Measurements from ENCODE around the gene TRIM66. TPM values are rescaled to one million over a fixed set of nuclear protein-coding genes. Genes with fewer than 3 reads are reported as not detected.

The TRIM66 gene
- total RNA-seq, 1 donor from 2014 or later, result 3.0 TPM

DNA sequence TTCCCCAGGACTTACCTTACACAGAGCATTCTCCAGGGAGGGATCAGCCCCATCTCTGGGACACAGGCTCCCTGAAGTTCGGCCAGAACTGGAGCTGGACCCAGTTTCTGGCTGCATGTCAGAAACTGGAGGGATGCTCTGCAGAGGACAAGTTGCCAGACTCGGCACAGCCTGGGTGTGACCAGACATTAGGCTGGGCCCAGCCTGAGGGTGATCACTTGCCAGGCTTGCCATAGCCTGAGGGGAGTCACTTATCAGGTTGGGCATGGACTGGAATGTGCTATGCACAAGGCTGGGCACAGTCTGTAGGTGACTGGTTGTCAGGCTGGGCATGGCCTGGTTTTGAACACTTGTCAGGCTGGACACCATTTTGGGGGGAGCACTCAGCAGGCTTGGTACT, 57.8 kb downstream of the TRIM66 start:
- intact Hi-C loops (cut with DNase I), result no loop called here
- no peak for DNase-seq (ENCODE audit: low spot score)

DNA sequence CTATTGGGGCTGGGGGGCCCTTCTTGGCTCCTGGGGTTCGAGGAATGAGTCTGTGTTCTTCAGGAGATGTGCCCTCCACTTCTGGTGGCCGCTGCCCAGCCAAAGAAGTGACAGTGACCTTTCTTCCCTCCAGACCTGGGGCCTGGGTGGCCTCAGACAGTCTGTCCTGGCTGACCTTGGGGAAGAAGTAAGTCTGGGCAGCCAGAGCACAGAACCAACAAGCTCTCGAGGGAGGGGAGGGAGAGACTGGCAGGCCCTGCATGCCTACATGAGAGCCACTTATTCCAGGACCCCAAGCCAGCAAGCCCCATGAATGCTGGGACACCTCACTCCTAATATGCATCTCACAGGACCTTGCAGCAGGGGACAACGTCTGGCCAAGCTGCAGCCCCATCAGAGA, 61.3 kb downstream of the TRIM66 start:
- intact Hi-C loops (cut with DNase I), result no loop called here
- no peak for DNase-seq (ENCODE audit: low spot score)

DNA sequence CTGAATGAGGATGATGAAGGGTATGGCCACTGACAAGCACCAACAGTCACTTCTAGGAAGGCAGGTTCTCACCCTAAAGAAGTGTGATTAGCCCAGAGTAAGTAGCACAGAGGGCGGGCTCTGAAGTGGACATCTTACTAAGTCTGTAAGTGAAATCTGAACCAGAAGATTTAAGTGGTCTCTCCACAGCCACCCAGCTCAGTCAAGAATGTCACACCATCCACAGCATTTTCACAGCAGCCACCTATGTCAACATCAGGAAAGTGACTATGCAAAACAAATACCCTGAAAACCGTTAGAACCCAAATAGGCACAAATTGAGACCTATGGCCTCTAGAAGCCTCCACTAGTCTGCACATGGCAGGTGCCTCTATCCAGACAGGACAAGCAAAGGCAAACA, 65.4 kb downstream of the TRIM66 start:
- no peak for DNase-seq (ENCODE audit: low spot score)
- intact Hi-C loops (cut with DNase I), result no loop called here

DNA sequence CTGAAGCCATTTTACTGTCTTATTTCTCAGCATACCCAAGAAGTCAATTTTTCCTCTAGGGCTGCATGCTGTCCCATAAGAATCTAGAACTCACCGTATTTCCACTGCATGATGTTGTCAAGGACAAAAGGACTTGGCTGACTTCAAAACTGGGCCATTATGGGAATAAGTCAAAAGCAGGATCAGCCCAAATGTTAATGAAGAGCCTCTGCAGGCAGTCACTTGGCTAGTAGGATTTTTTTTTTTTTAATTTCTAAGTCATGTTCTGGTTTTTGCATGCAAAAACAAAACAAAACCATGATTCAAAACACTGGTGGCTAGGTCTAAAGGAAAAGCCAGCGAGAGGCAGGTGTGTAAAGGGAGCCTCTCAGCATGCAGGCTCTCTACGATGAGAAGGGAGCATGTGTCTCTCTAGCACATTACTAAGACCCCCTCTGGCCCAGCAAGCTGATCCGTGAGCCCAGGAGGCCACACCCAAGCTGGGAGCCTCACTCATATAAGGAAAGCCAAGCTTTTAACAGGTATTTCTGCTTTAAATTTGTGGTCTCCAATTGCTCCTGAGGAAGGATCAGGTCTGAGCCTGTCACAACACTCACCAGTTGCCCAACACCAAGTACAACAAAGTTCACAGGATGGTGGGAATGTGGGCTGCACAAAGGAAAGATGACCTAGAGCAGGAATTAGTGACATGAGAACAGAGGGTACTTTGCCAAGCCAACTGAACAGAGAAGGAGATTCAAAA, 67.0 kb downstream of the TRIM66 start:
- DNase-seq (ENCODE audit: low spot score), result no peak
- intact Hi-C loops (cut with DNase I), result no loop called here

DNA sequence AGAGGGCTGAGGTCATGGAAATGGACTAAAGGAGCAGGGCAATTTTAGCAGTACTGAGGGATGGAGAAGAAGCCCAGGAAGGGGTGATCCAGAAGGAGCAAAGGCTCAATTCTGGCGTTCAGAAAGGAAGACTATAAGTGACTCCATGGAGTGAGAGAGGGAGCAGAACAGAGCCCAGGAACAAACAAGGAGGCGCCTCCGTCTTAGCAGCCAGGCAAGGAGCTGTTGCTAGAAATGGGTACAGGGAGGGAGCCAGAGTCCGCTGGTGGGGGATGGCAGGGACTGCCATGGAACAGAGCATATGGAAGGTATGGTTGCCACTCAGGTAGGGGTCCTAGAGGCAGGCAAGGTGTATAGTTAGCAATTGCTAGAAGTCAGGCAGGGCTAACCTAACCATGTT, 68.0 kb downstream of the TRIM66 start:
- DNase-seq (ENCODE audit: low spot score), result no peak
- intact Hi-C loops (cut with DNase I), result no loop called here

DNA sequence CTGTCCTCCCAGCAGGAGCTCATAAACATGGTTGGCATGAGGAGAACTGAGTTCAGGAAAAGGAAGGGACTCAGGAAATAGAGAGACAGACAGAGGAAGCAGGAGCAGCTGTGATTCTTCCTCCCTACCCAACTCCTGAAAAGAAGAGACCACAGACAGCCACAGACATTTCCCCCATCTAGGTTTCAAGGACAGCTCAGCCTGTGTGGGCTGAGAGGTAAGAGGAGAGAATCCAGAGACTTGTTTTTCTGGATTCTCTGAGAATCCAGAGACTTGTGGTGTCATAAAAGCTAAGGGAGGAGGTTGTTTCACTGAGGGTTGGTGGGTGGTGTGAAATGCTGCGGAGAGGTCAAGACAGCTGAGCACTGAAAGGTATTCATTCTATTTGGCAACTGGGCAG, 69.4 kb downstream of the TRIM66 start:
- DNase-seq (ENCODE audit: low spot score), result no peak

DNA sequence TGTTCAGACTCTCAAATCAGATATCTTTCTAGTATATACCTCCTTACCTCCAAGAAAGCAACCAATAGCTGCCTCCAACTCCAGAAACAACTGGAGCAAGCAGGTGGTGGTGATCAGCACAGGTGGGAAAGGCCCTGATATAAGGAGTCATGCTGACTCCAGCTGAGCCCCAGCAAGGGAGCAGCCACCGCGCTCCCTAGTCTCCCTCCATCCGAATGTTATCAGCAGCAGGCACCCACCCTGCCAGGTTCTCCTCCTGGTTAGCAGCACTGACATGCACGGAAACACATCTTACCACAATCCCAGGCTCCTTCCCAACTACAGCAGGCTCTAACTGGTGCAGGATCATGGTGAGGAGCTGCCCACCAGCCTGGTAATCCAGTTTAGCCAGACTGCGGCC, 69.9 kb downstream of the TRIM66 start:
- intact Hi-C loops (cut with DNase I), result no loop called here
- DNase-seq (ENCODE audit: low spot score), result no peak

More for the DNA sequence above, 69.4 kb downstream of the TRIM66 start:
- intact Hi-C loops (cut with DNase I), result no loop called here

DNA sequence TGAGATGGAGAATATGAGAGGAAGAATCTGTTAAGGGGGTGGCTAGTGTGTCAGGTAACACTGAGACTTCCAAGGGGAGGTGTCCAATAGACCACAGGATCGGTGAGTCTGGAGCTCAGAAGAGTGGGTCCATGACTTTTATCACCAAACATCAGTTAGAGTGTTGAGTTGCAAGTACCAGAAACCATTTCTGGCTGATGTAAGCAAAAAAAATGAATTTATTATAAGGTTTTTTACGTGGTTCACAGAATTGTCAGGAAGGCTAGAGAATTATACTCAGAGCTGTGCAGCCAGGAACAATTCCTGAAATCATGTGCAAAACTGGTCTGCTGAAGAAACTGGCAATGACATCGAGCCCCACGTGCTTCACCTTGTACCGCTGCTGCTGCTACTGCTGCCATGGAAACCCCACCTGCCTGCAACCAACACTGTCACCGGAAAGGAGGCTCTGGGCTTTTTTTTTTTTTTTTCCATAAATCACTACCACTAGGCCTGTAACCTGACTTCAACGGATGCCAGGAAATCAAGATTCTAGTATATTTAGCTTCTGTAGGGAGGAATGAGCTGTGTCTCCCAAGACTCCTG, 71.8 kb downstream of the TRIM66 start:
- no peak for DNase-seq (ENCODE audit: low spot score)

DNA sequence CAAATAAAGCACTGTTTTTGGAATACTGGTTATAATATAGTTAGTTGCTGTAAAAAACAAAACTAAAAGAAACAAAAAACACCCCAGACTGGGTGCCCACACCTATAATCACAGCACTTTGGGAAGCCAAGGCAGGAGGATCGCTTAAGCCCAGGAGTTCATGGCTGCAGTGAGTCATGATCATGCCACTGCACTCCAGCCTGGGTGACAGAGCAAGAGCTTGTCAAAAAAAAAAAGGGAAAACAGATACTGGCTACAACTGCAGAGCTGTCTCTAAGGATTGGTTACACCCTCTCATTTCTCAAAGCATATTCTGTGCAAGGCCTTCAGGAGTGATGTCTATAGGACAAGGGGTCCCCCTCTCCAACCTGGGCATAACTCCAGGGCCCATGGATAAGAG, 73.8 kb downstream of the TRIM66 start:
- no peak for DNase-seq (ENCODE audit: low spot score)
- intact Hi-C loops (cut with DNase I), result loop anchor here (10.0 kb wide), 1 partner anchor 196 kb away; no protein-coding TSS in a partner anchor

More for the DNA sequence above, 71.8 kb downstream of the TRIM66 start:
- intact Hi-C loops (cut with DNase I), result no loop called here

DNA sequence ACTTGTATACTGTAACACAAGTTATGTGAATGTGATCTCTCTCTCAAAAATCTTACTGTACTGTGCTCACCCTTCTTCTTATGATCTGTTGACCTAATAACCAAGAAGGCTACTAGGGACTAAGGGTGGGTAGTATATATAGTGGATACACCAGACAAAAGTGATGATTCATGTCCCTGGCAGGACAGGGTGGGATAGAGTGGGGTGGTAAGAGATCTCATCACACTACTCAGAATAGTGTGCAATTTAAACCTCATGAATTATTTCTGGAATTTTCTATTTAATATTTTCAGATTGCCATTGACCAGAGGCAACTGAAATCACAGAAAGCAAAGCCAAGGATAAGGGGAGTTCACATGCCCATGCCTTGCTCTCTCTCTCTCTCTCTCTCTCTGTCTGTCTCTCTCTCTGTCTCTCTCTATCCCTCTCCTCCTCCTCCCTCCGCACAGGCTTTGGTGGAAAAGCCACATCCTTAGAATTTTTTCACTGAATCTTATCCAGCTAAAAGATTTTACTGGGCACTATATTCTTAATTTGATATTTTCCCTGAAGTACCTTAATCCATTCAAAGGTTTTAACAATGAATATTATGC, 76.4 kb downstream of the TRIM66 start:
- intact Hi-C loops (cut with DNase I), result loop anchor here (10.0 kb wide), 1 partner anchor 199 kb away; no protein-coding TSS in a partner anchor
- no peak for DNase-seq (ENCODE audit: low spot score)

DNA sequence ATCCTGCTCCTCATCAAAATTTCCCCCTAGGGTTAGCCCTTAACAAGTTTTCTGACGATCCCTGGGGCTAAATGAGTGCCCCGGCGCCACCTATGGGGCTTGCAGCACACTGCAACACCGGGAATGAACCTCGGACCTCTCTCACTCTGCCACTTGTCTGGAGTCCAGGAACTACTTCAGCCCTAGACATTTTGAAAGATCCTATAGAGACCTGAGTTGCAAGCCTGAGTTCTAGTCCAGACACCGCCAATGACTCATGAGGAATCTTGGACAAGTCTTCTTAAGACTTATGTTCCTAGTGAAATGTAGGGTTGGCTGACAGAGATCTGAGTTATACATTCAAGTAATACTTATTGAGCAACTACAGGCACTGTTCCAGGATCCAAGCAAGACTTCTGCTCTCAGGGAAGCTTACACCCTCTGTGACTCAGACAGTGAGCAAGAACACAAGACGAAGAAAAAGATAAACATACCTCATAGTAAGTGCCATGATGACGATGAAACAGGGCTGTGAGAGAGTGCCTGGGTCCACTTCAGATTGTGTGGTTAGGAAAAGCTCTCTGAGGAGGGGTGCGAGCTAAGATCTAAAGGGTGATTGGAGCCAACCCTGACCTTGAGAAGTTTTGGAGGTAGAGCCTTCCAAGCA, 78.3 kb downstream of the TRIM66 start:
- no peak for DNase-seq (ENCODE audit: low spot score)
- intact Hi-C loops (cut with DNase I), result loop anchor here (10.0 kb wide), 1 partner anchor 201 kb away; no protein-coding TSS in a partner anchor

DNA sequence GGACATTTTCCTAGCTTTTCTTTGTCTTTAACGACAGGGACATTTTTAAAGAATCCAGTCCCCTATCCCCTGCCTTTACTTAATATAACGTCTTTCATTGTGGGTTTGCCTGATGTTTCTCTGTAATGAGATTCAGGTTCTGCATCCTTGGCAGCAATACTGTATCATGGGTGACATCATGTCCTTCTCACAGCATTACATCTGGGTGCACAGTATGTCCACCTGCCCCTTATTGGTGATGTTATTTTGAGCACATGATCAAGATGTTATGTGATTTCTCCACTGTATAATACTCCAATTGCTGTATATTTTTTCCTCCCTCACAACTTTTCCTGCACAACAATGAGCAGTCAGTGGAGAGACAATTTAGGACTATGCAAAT, 78.8 kb downstream of the TRIM66 start:
- intact Hi-C loops (cut with DNase I), result loop anchor here (10.0 kb wide), 1 partner anchor 201 kb away; no protein-coding TSS in a partner anchor
- no peak for DNase-seq (ENCODE audit: low spot score)

DNA sequence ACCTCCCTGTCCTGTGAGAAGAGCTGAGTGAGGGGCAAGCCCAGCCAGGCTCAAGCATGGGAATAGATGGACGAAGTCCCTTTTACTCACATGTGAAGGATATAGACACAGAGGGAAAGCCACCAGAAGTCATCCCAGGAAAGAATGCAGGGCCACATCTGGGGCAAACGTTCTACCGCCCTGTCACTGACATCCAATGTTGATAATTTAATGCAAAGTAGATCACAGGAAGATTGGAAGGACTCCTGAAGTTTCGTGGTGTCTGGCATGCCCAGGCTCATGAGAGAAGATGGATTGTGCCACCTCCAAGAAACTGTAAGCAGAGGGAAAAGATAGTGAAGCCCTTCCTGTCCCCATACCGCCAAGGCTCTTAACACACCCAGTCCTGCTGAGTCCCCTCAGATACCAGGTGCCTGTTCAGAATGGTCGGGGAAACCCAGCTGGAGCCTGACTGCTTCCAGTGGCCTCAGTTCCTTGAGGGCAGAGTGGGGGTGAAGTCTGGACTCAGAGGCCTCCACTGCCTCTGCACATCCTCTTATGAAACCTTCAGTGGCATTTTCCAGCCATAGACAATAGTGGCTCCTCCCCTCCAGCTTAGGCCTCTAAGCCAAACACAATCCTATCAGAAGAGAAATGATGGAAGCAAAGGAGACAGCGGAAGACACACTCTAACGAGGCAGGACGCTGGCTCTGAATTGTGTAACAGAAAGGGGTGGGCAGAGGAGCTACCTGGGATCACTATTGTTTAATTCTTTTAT, 80.9 kb downstream of the TRIM66 start:
- no peak for DNase-seq (ENCODE audit: low spot score)
- intact Hi-C loops (cut with DNase I), result loop anchor here (10.0 kb wide), 1 partner anchor 203 kb away; no protein-coding TSS in a partner anchor

DNA sequence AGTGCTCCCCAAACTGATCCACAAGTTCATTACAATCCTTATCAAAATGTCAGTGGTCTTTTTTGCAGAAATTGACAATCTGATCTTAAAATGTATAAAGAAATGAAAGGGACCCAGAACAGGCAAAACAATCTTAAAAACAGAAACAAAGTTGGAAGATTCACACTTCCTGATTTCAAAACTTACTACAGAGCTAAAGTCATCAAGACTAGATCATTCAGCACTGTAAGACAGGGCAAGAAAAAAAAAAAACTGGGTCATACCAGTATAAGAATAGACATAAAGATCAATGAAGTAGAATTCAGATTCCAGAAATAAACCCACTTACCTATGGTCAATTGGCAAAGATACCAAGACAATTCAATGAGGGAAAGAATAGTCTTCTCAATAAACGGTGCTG, 84.0 kb downstream of the TRIM66 start:
- intact Hi-C loops (cut with DNase I), result no loop called here

DNA sequence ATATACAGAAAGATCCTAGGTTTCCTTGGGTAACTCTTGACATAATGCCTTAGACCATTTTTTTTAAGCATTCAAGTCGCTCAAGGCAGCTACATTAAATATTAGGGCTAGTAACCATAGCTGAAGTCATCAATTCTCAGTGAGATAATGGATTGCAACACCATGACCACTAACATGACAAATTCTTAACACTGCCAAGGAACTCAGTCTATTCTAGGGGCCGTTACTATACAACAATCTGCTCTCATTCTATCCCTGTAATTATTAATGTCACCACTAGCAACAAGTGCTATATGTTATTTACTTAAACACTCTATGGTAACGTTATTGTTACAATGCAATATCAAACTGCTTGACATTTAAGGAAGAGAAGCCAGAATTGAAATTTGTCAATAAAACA, 85.3 kb downstream of the TRIM66 start:
- DNase-seq (ENCODE audit: low spot score), result no peak
- intact Hi-C loops (cut with DNase I), result no loop called here

More for the DNA sequence above, 84.0 kb downstream of the TRIM66 start:
- no peak for DNase-seq (ENCODE audit: low spot score)

DNA sequence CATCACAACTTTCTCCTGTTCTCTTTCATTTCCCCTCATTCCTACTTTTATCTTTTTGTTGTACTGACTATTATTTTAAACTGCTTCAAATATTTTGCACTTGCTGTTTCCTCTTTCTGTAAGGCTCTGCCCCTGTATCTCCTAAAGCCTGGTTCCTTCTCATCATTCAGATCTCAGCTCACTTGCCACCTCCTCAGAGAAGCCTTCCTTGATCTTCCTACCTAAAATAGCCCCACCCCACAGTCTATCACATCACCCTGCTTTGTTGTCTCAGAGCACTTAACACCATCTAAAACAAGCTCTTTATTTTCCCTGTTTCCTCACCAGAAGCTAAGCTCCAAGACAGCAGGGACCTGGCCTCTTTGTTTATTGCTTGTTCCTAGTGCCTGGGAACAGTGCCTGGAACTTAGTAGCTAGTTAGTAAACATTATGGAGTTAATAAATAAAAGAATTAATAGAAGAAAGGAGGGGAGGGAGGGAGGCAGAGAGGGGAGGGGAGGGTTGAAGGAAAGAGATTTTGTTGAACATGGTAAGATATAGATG, 85.9 kb downstream of the TRIM66 start:
- DNase-seq (ENCODE audit: low spot score), result no peak
- intact Hi-C loops (cut with DNase I), result no loop called here

DNA sequence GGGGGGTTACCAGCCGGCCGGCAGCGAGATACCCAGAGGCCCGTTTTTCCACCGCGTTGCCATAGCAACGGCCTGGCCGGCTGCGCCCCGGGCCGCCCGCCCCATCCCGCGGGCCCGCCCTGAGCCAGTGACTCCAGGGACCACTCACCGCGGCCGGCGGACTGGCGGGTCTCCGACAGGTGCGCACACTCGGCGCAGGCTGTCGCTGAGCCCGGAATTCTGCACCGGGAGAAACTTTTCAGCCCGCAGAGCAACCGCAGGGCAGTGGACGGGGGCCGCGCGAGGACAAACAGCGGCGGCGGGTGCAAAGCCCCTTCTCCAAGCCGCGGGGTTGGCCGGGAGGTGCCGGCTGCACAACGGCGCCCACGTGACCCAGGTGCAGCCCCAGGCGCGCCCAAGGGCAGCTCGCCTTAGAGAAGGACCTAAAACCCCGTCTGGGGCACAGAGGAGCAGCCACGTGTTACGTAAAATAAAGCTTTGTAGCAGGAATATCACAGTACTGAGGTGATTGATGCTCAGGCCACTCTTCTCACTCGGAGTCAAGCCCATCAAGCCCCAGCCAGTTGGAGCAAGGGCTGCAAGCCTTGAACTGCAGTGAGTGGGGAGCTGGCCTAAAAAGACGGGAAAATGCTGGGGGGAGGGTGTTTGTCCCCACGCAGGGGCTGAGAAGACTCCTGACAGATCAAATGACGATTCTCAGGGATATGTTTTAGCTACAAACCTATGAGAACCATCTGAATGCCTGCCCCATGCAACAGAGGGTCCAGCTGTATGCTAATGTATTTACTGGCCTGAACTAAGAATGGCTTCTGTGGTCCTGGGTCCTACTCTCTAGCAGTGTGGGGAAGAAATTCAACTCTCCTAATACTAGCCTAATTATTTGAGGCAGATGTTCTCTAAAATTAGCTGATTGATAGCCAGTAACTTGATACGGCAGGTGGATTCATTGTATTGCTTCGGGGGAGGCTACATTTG, 88.2 kb downstream of the TRIM66 start, which contains the start of gene STK33:
Gene STK33, minus strand, starts transcription at position 294 of the 975 bp plus-strand sequence. CDS start 119,323 bp downstream, outside the sequence.
- DNase-seq (ENCODE audit: low spot score), result peak; percentile 83
- intact Hi-C loops (cut with DNase I), result no loop called here

DNA sequence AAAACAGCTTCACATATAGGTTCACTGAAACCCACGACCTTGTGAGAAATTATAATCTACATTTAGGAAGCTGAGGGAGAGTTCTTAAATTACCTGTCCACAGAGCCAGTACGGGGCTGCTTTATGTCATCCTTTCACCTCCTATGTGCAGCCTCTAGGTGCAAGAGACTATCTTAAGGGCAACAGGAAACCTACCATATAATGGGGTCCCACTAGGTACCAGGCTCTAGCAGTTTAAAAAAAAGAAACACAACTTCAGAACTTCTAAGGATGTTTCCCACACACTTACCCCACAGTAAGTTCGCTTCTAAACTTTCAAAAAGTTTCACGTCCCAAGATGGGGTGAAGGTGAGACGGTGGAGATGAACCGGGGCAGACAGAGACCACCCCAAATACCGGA, 89.0 kb downstream of the TRIM66 start:
- intact Hi-C loops (cut with DNase I), result no loop called here
- DNase-seq (ENCODE audit: low spot score), result no peak
